ENCODE data around the gene POLR1A.

Gene POLR1A

GRCh38 chr2:86048888-86049287 is 56.8 kb downstream of the POLR1A start:
- Histone ChIP-seq H4K20me1 (ENCODE audit: insufficient read depth, low read length, poor library complexity, severe bottlenecking) (no peaks in the 10 kb centered on the region), H3K9me2 (replicated peaks; ENCODE audit: low read depth, low read length) (no peaks in the 10 kb centered on the region), H3K27me3 (ENCODE audit: insufficient read depth, low read length, poor library complexity, severe bottlenecking) (no peaks in the 10 kb centered on the region), H3F3A (ENCODE audit: low read depth) (no peaks in the 10 kb centered on the region), H3K4me2 (ENCODE audit: low read depth, low read length, poor library complexity, severe bottlenecking) (no peak overlapping the region), H3K4me3 (ENCODE audit: low read length, poor library complexity, severe bottlenecking) (no peak overlapping the region), H3K9me3 (ENCODE audit: insufficient read depth, low read depth, low read length) (no peaks in the 10 kb centered on the region), H3K4me1 (ENCODE audit: insufficient read depth, low read length, poor library complexity, severe bottlenecking) (no peaks in the 10 kb centered on the region), H3K36me3 (ENCODE audit: insufficient read depth, low read length) (peaks cover 86% of the 10 kb centered on the region; the same call in 1 of the 2 replicates), H3K9ac (ENCODE audit: low read depth, low read length, poor library complexity, severe bottlenecking) (no peak overlapping the region), H2AFZ (ENCODE audit: low read length) (no peak overlapping the region), H3K79me2 (ENCODE audit: insufficient read depth, low read length) (no peaks in the 10 kb centered on the region)
- TF ChIP-seq CTCF (conservative IDR thresholded peaks at IDR 0.05; ENCODE audit: low read length) = no peak
- TF ChIP-seq EZH2phosphoT487 (IDR thresholded peaks at IDR 0.05; ENCODE audit: borderline replicate concordance) = no peak

GRCh38 chr2:86048383-86048701 is 57.3 kb downstream of the POLR1A start:
- Histone ChIP-seq H2AFZ (ENCODE audit: low read length) (no peak overlapping the region), H4K20me1 (ENCODE audit: insufficient read depth, low read length, poor library complexity, severe bottlenecking) (no peaks in the 10 kb centered on the region), H3K4me1 (ENCODE audit: insufficient read depth, low read length, poor library complexity, severe bottlenecking) (no peaks in the 10 kb centered on the region), H3K9me3 (ENCODE audit: insufficient read depth, low read depth, low read length) (no peaks in the 10 kb centered on the region), H3K9me2 (replicated peaks; ENCODE audit: low read depth, low read length) (no peaks in the 10 kb centered on the region), H3K4me2 (ENCODE audit: low read depth, low read length, poor library complexity, severe bottlenecking) (no peak overlapping the region), H3K36me3 (ENCODE audit: insufficient read depth, low read length) (peaks cover 86% of the 10 kb centered on the region; the same call in 1 of the 2 replicates), H3F3A (ENCODE audit: low read depth) (no peaks in the 10 kb centered on the region), H3K79me2 (ENCODE audit: insufficient read depth, low read length) (no peaks in the 10 kb centered on the region), H3K4me3 (ENCODE audit: low read length, poor library complexity, severe bottlenecking) (no peak overlapping the region), H3K9ac (ENCODE audit: low read depth, low read length, poor library complexity, severe bottlenecking) (no peak overlapping the region), H3K27me3 (ENCODE audit: insufficient read depth, low read length, poor library complexity, severe bottlenecking) (no peaks in the 10 kb centered on the region)
- TF ChIP-seq EZH2phosphoT487 (IDR thresholded peaks at IDR 0.05; ENCODE audit: borderline replicate concordance) (no peak), CTCF (conservative IDR thresholded peaks at IDR 0.05; ENCODE audit: low read length) (no peak)

- no peak for TF ChIP-seq CTCF (conservative IDR thresholded peaks at IDR 0.05; ENCODE audit: low read length)
- TF ChIP-seq EZH2phosphoT487 (IDR thresholded peaks at IDR 0.05; ENCODE audit: borderline replicate concordance) = no peak
- Histone ChIP-seq H3K9ac (ENCODE audit: low read depth, low read length, poor library complexity, severe bottlenecking) (no peak overlapping the region), H3K27me3 (ENCODE audit: insufficient read depth, low read length, poor library complexity, severe bottlenecking) (no peaks in the 10 kb centered on the region), H3K9me3 (ENCODE audit: insufficient read depth, low read depth, low read length) (no peaks in the 10 kb centered on the region), H3K79me2 (ENCODE audit: insufficient read depth, low read length) (no peaks in the 10 kb centered on the region), H3K4me1 (ENCODE audit: insufficient read depth, low read length, poor library complexity, severe bottlenecking) (no peaks in the 10 kb centered on the region), H4K20me1 (ENCODE audit: insufficient read depth, low read length, poor library complexity, severe bottlenecking) (no peaks in the 10 kb centered on the region), H3F3A (ENCODE audit: low read depth) (no peaks in the 10 kb centered on the region), H3K4me2 (ENCODE audit: low read depth, low read length, poor library complexity, severe bottlenecking) (no peak overlapping the region), H3K9me2 (replicated peaks; ENCODE audit: low read depth, low read length) (no peaks in the 10 kb centered on the region), H3K4me3 (ENCODE audit: low read length, poor library complexity, severe bottlenecking) (no peak overlapping the region), H2AFZ (ENCODE audit: low read length) (no peak overlapping the region), H3K36me3 (ENCODE audit: insufficient read depth, low read length) (peaks cover 88% of the 10 kb centered on the region; the same call in 1 of the 2 replicates)
Observed at GRCh38 chr2:86047575-86048382, 57.9 kb downstream of the POLR1A start.

Measured in Loucy (cell line).